ENCODE results near the gene DUSP23.
A peak's percentile ranks its signal among the peaks of the same experiment; 100 is the strongest.

Gene DUSP23

GRCh38 chr1:159786465-159786864, 5.7 kb downstream of the DUSP23 start:
- DNase-seq (ENCODE audit: low spot score), result no peak

- DNase-seq (ENCODE audit: low spot score), result no peak
Measured at GRCh38 chr1:159786966-159787365, 6.2 kb downstream of the DUSP23 start.

GRCh38 chr1:159790237-159790917, 9.6 kb downstream of the DUSP23 start:
- DNase-seq (ENCODE audit: low spot score), result no peak

GRCh38 chr1:159791031-159791430, 10.3 kb downstream of the DUSP23 start:
- no peak for DNase-seq (ENCODE audit: low spot score)

GRCh38 chr1:159791461-159791860, 10.7 kb downstream of the DUSP23 start:
- no peak for DNase-seq (ENCODE audit: low spot score)

GRCh38 chr1:159795534-159795933, 14.8 kb downstream of the DUSP23 start:
- DNase-seq (ENCODE audit: low spot score), result no peak

- DNase-seq (ENCODE audit: low spot score), result peak; percentile 38
Measured at GRCh38 chr1:159798893-159799292, 18.1 kb downstream of the DUSP23 start.

- DNase-seq (ENCODE audit: low spot score), result no peak
Measured at GRCh38 chr1:159799446-159799985, 18.8 kb downstream of the DUSP23 start.

GRCh38 chr1:159800177-159800930, 19.6 kb downstream of the DUSP23 start:
- DNase-seq (ENCODE audit: low spot score), result peak; percentile 19

GRCh38 chr1:159802111-159802510, 21.3 kb downstream of the DUSP23 start, which contains the start of gene FCRL6:
FCRL6 (plus strand) TSS chr1:159802360; CDS start chr1:159802425, 65 bp downstream.
- DNase-seq (ENCODE audit: low spot score), result no peak

- no peak for DNase-seq (ENCODE audit: low spot score)
Measured at GRCh38 chr1:159803956-159804689, 23.4 kb downstream of the DUSP23 start.

- no peak for DNase-seq (ENCODE audit: low spot score)
Measured at GRCh38 chr1:159804924-159805323, 24.2 kb downstream of the DUSP23 start.

GRCh38 chr1:159815926-159816325, 35.2 kb downstream of the DUSP23 start:
- no peak for DNase-seq (ENCODE audit: low spot score)

- DNase-seq (ENCODE audit: low spot score), result no peak
Measured at GRCh38 chr1:159817276-159818041, 36.7 kb downstream of the DUSP23 start.

GRCh38 chr1:159821171-159821867, 40.6 kb downstream of the DUSP23 start:
- DNase-seq (ENCODE audit: low spot score), result no peak

GRCh38 chr1:159823406-159823805, 42.6 kb downstream of the DUSP23 start:
- no peak for DNase-seq (ENCODE audit: low spot score)

GRCh38 chr1:159825564-159825963, 44.8 kb downstream of the DUSP23 start:
- DNase-seq (ENCODE audit: low spot score), result no peak

GRCh38 chr1:159826441-159827101, 45.8 kb downstream of the DUSP23 start, which contains the start of gene SLAMF8:
SLAMF8 (plus strand) TSS chr1:159826873; CDS start chr1:159826899, 26 bp downstream.
- peak; percentile 51 for DNase-seq (ENCODE audit: low spot score)

- no peak for DNase-seq (ENCODE audit: low spot score)
Measured at GRCh38 chr1:159827102-159827490, 46.3 kb downstream of the DUSP23 start.

GRCh38 chr1:159827549-159827948, 46.8 kb downstream of the DUSP23 start:
- peak; percentile 20 for DNase-seq (ENCODE audit: low spot score)

Measured in CD4-positive, alpha-beta T cell treated with Interleukin-6 at 100 ng/mL for 8 hours (primary cell).